ENCODE results near the gene OR2AT4. TPM values are rescaled to one million over a fixed set of nuclear protein-coding genes. Genes with fewer than 3 reads are reported as not detected.
"Not testable (repeated sequence)": the region's sequence is repeated elsewhere in the genome, so short reads cannot be mapped to it uniquely, and the experiment has no call there.

OR2AT4 gene
- total RNA-seq, 5 donors from 2014 or later (not counting 1 experiment from before 2014, with no cell fraction given) = not detected

GRCh38 chr11:75098835-75099439 is 2.3 kb upstream of the OR2AT4 start:
- POLR2A ChIA-PET; H3K4me3 ChIP-seq (ENCODE audit: control insufficient read depth in 1 of 2, extremely low read depth in 1 of 2, low read length in 1 of 2); H3K4me1 ChIP-seq (ENCODE audit: control insufficient read depth in 1 of 2, extremely low read depth in 1 of 2, insufficient read depth in 2 of 2, low read length in 2 of 2); H3K36me3 ChIP-seq (ENCODE audit: control insufficient read depth in 2 of 2, extremely low read depth in 1 of 2, insufficient read depth in 1 of 2, low read length in 1 of 2); ATAC-seq (replicated peaks in 1 of 4); CTCF ChIA-PET; H3K9me3 Mint-ChIP-seq; H3K9me3 ChIP-seq; H3K4me3 Mint-ChIP-seq; H3K36me3 Mint-ChIP-seq; DNase-seq; H3K27ac ChIP-seq (ENCODE audit: low read length); H3K27me3 ChIP-seq (replicated peaks in 1 of 2; ENCODE audit: control insufficient read depth in 2 of 2, extremely low read depth in 1 of 2, insufficient read depth in 2 of 2, low read length in 1 of 2); H3K4me1 Mint-ChIP-seq: not testable (repeated sequence)
- Mint-ChIP-seq H3K27ac (peak overlapping the region in 1 of 2 donors; percentile 36), H3K27me3 (peaks cover 38 to 41% of the 10 kb centered on the region in 2 donors)
- WGBS (ENCODE audit: insufficient coverage) = 93% methylated on average over 16 of the region's 22 CpGs

- H3K27ac ChIP-seq (ENCODE audit: low read length); H3K36me3 Mint-ChIP-seq; H3K36me3 ChIP-seq (ENCODE audit: control insufficient read depth in 2 of 2, extremely low read depth in 1 of 2, insufficient read depth in 1 of 2, low read length in 1 of 2); H3K4me1 ChIP-seq (ENCODE audit: control insufficient read depth in 1 of 2, extremely low read depth in 1 of 2, insufficient read depth in 2 of 2, low read length in 2 of 2); ATAC-seq (replicated peaks in 1 of 4); H3K4me1 Mint-ChIP-seq; H3K27me3 ChIP-seq (replicated peaks in 1 of 2; ENCODE audit: control insufficient read depth in 2 of 2, extremely low read depth in 1 of 2, insufficient read depth in 2 of 2, low read length in 1 of 2); H3K4me3 Mint-ChIP-seq; POLR2A ChIA-PET; CTCF ChIA-PET; H3K9me3 Mint-ChIP-seq; H3K27ac Mint-ChIP-seq; H3K4me3 ChIP-seq (ENCODE audit: control insufficient read depth in 1 of 2, extremely low read depth in 1 of 2, low read length in 1 of 2); DNase-seq; H3K9me3 ChIP-seq: not testable (repeated sequence)
- H3K27me3 Mint-ChIP-seq = peaks cover 34 to 36% of the 10 kb centered on the region in 2 donors
- 90% methylated on average over 14 of the region's 21 CpGs for WGBS (ENCODE audit: insufficient coverage)
These were observed 1.5 kb upstream of the OR2AT4 start for GRCh38 chr11:75098181-75098580.

- CTCF ChIA-PET = interaction anchor here in 1 of 2 donors (0.6 kb wide), 1 partner anchor 21 kb away, joined by 4 read pairs; no protein-coding TSS in a partner anchor
- H3K4me3 Mint-ChIP-seq = no peak overlapping the region
These were observed 489 bp upstream of the OR2AT4 start for GRCh38 chr11:75097173-75097557.

GRCh38 chr11:75094382-75094781 is 2.3 kb downstream of the OR2AT4 start:
- H3K4me3 ChIP-seq (ENCODE audit: control insufficient read depth in 1 of 2, extremely low read depth in 1 of 2, low read length in 1 of 2); H3K9me3 ChIP-seq; H3K4me1 Mint-ChIP-seq; H3K36me3 Mint-ChIP-seq; DNase-seq; H3K4me3 Mint-ChIP-seq; CTCF ChIA-PET; ATAC-seq (replicated peaks in 1 of 4); H3K27ac Mint-ChIP-seq; H3K27ac ChIP-seq (ENCODE audit: low read length); H3K36me3 ChIP-seq (ENCODE audit: control insufficient read depth in 2 of 2, extremely low read depth in 1 of 2, insufficient read depth in 1 of 2, low read length in 1 of 2); POLR2A ChIA-PET; H3K4me1 ChIP-seq (ENCODE audit: control insufficient read depth in 1 of 2, extremely low read depth in 1 of 2, insufficient read depth in 2 of 2, low read length in 2 of 2): not testable (repeated sequence)
- Mint-ChIP-seq H3K27me3 (peaks cover 32% of the 10 kb centered on the region in 2 donors), H3K9me3 (peaks cover 7 to 20% (median 7%) of the 10 kb centered on the region in 3 donors)
- H3K27me3 ChIP-seq (replicated peaks in 1 of 2; ENCODE audit: control insufficient read depth in 2 of 2, extremely low read depth in 1 of 2, insufficient read depth in 2 of 2, low read length in 1 of 2) = peaks cover 4 to 12% of the 10 kb centered on the region in 2 experiments

More at GRCh38 chr11:75097173-75097557, 489 bp upstream of the OR2AT4 start:
- Histone ChIP-seq H3K36me3 (ENCODE audit: control insufficient read depth in 2 of 2, extremely low read depth in 1 of 2, insufficient read depth in 1 of 2, low read length in 1 of 2) (no peaks in the 10 kb centered on the region), H3K4me1 (ENCODE audit: control insufficient read depth in 1 of 2, extremely low read depth in 1 of 2, insufficient read depth in 2 of 2, low read length in 2 of 2) (no peaks in the 10 kb centered on the region), H3K9me3 (no peaks in the 10 kb centered on the region), H3K27ac (ENCODE audit: low read length) (no peak overlapping the region), H3K27me3 (replicated peaks in 1 of 2; ENCODE audit: control insufficient read depth in 2 of 2, extremely low read depth in 1 of 2, insufficient read depth in 2 of 2, low read length in 1 of 2) (peaks cover 6 to 12% of the 10 kb centered on the region in 2 experiments), H3K4me3 (ENCODE audit: control insufficient read depth in 1 of 2, extremely low read depth in 1 of 2, low read length in 1 of 2) (no peak overlapping the region)
- Mint-ChIP-seq H3K9me3 (peaks cover 0 to under 1% (median 0%) of the 10 kb centered on the region in 3 donors), H3K27ac (no peak overlapping the region), H3K27me3 (peaks cover 32 to 34% of the 10 kb centered on the region in 2 donors), H3K36me3 (no peaks in the 10 kb centered on the region), H3K4me1 (no peaks in the 10 kb centered on the region)
- ATAC-seq (replicated peaks in 1 of 4) = no peak
- no peak for DNase-seq
- POLR2A ChIA-PET = no interaction called here
- WGBS (ENCODE audit: insufficient coverage) = no CpG with 5 or more reads among the region's 2 CpGs

GRCh38 chr11:75090671-75091177 is 6.0 kb downstream of the OR2AT4 start:
- CTCF ChIA-PET = interaction anchor here in 1 of 2 donors (0.5 kb wide), 1 partner anchor 36 kb away, joined by 4 read pairs; no protein-coding TSS in a partner anchor
- H3K9me3 Mint-ChIP-seq = peaks cover 7 to 20% (median 10%) of the 10 kb centered on the region in 3 donors
- WGBS (ENCODE audit: insufficient coverage) = 20% methylated on average over 1 of the region's 4 CpGs

GRCh38 chr11:75087319-75088305 is 9.1 kb downstream of the OR2AT4 start:
- Histone ChIP-seq H3K4me1 (ENCODE audit: control insufficient read depth in 1 of 2, extremely low read depth in 1 of 2, insufficient read depth in 2 of 2, low read length in 2 of 2) (no peaks in the 10 kb centered on the region), H3K4me3 (ENCODE audit: control insufficient read depth in 1 of 2, extremely low read depth in 1 of 2, low read length in 1 of 2) (no peak overlapping the region), H3K9me3 (no peaks in the 10 kb centered on the region), H3K27me3 (replicated peaks in 1 of 2; ENCODE audit: control insufficient read depth in 2 of 2, extremely low read depth in 1 of 2, insufficient read depth in 2 of 2, low read length in 1 of 2) (peaks cover 2 to 13% of the 10 kb centered on the region in 2 experiments), H3K36me3 (ENCODE audit: control insufficient read depth in 2 of 2, extremely low read depth in 1 of 2, insufficient read depth in 1 of 2, low read length in 1 of 2) (no peaks in the 10 kb centered on the region), H3K27ac (ENCODE audit: low read length) (no peak overlapping the region)
- Mint-ChIP-seq H3K4me3 (no peak overlapping the region), H3K9me3 (peaks cover 7 to 20% (median 10%) of the 10 kb centered on the region in 3 donors), H3K36me3 (no peaks in the 10 kb centered on the region), H3K27me3 (peaks cover 28% of the 10 kb centered on the region in 2 donors), H3K4me1 (peaks cover 0 to 6% (median 0%) of the 10 kb centered on the region in 3 donors), H3K27ac (no peak overlapping the region)
- POLR2A ChIA-PET = no interaction called here
- DNase-seq (no peak), ATAC-seq (replicated peaks in 1 of 4) (no peak)
- CTCF ChIA-PET = no interaction called here
- WGBS (ENCODE audit: insufficient coverage) = no CpG with 5 or more reads among the region's 7 CpGs

More at GRCh38 chr11:75090671-75091177, 6.0 kb downstream of the OR2AT4 start:
- Histone ChIP-seq H3K36me3 (ENCODE audit: control insufficient read depth in 2 of 2, extremely low read depth in 1 of 2, insufficient read depth in 1 of 2, low read length in 1 of 2) (no peaks in the 10 kb centered on the region), H3K4me3 (ENCODE audit: control insufficient read depth in 1 of 2, extremely low read depth in 1 of 2, low read length in 1 of 2) (no peak overlapping the region), H3K27me3 (replicated peaks in 1 of 2; ENCODE audit: control insufficient read depth in 2 of 2, extremely low read depth in 1 of 2, insufficient read depth in 2 of 2, low read length in 1 of 2) (peaks cover 2 to 14% of the 10 kb centered on the region in 2 experiments), H3K27ac (ENCODE audit: low read length) (no peak overlapping the region), H3K9me3 (no peaks in the 10 kb centered on the region), H3K4me1 (ENCODE audit: control insufficient read depth in 1 of 2, extremely low read depth in 1 of 2, insufficient read depth in 2 of 2, low read length in 2 of 2) (no peaks in the 10 kb centered on the region)
- peaks cover 0 to 6% (median 0%) of the 10 kb centered on the region in 3 donors for H3K4me1 Mint-ChIP-seq
- ATAC-seq (replicated peaks in 1 of 4) (no peak), DNase-seq (no peak)
- POLR2A ChIA-PET = no interaction called here
- H3K27me3 Mint-ChIP-seq = peaks cover 28 to 31% of the 10 kb centered on the region in 2 donors
- no peaks in the 10 kb centered on the region for H3K36me3 Mint-ChIP-seq
- no peak overlapping the region for H3K4me3 Mint-ChIP-seq
- no peak overlapping the region for H3K27ac Mint-ChIP-seq

All from T-cell (primary cell).